ENCODE measurements around the gene RCC1.
A peak's percentile ranks its signal among the peaks of the same experiment; 100 is the strongest.
"Not testable (repeated sequence)": the region's sequence is repeated elsewhere in the genome, so short reads cannot be mapped to it uniquely, and the experiment has no call there.

RCC1 gene

GRCh38 chr1:28512058-28512611 is 6.3 kb downstream of the RCC1 start:
- no peak for DNase-seq

- not testable (repeated sequence) for DNase-seq
These were observed 8.6 kb downstream of the RCC1 start for GRCh38 chr1:28514445-28514933.

GRCh38 chr1:28516518-28516956 is 10.7 kb downstream of the RCC1 start:
- no peak for DNase-seq

GRCh38 chr1:28517649-28517999 is 11.8 kb downstream of the RCC1 start:
- DNase-seq: peak in 1 of 2 experiments; percentile 50

GRCh38 chr1:28518000-28518744 is 12.3 kb downstream of the RCC1 start:
- DNase-seq: peak; percentile 81 to 88

GRCh38 chr1:28518745-28519341 is 13.0 kb downstream of the RCC1 start:
- peak in 1 of 2 experiments; percentile 43 for DNase-seq

GRCh38 chr1:28519946-28520725 is 14.3 kb downstream of the RCC1 start:
- DNase-seq: no peak

- DNase-seq: not testable (repeated sequence)
These were observed 15.0 kb downstream of the RCC1 start for GRCh38 chr1:28520796-28521195.

GRCh38 chr1:28521502-28522164 is 15.8 kb downstream of the RCC1 start:
- no peak for DNase-seq

GRCh38 chr1:28522537-28522936 is 16.7 kb downstream of the RCC1 start:
- not testable (repeated sequence) for DNase-seq

- not testable (repeated sequence) for DNase-seq
These were observed 19.3 kb downstream of the RCC1 start for GRCh38 chr1:28525002-28525642.

GRCh38 chr1:28526886-28527285 is 21.0 kb downstream of the RCC1 start:
- no peak for DNase-seq

GRCh38 chr1:28530456-28530855 is 24.6 kb downstream of the RCC1 start:
- DNase-seq: no peak

- no peak for DNase-seq
These were observed 28.8 kb downstream of the RCC1 start for GRCh38 chr1:28534671-28535070.

GRCh38 chr1:28535180-28535579 is 29.3 kb downstream of the RCC1 start:
- DNase-seq: no peak

- DNase-seq: no peak
These were observed 31.8 kb downstream of the RCC1 start for GRCh38 chr1:28537457-28538199.

GRCh38 chr1:28538286-28538685 is 32.4 kb downstream of the RCC1 start:
- DNase-seq: no peak

- no peak for DNase-seq
These were observed 34.8 kb downstream of the RCC1 start for GRCh38 chr1:28540651-28541050.

GRCh38 chr1:28541414-28542015 is 35.7 kb downstream of the RCC1 start:
- not testable (repeated sequence) for DNase-seq

GRCh38 chr1:28545246-28545628 is 39.4 kb downstream of the RCC1 start:
- DNase-seq: no peak

- DNase-seq: peak; percentile 27 to 69
These were observed 42.5 kb downstream of the RCC1 start for GRCh38 chr1:28548318-28548717.
